ENCODE data around the gene HSD17B3.
"Not testable (repeated sequence)": the region's sequence is repeated elsewhere in the genome, so short reads cannot be mapped to it uniquely, and the experiment has no call there.

The HSD17B3 gene

GRCh38 chr9:96302021-96302420 is at the start of gene HSD17B3:
Gene HSD17B3, minus strand, starts transcription at chr9:96302176. Its CDS starts 72 bp downstream, at chr9:96302104.
- no peak for DNase-seq

GRCh38 chr9:96350866-96351265 is 48.9 kb upstream of the HSD17B3 start:
- no peak for DNase-seq

GRCh38 chr9:96348261-96348660 is 46.3 kb upstream of the HSD17B3 start:
- no peak for DNase-seq

GRCh38 chr9:96345551-96345950 is 43.6 kb upstream of the HSD17B3 start:
- no peak for DNase-seq

GRCh38 chr9:96344458-96345180 is 42.6 kb upstream of the HSD17B3 start:
- peak in 1 of 2 donors; percentile 24 for DNase-seq

GRCh38 chr9:96343515-96344360 is 41.8 kb upstream of the HSD17B3 start:
- DNase-seq, result no peak

GRCh38 chr9:96342571-96343245 is 40.7 kb upstream of the HSD17B3 start:
- no peak for DNase-seq

- DNase-seq, result no peak
These were observed 38.7 kb upstream of the HSD17B3 start for GRCh38 chr9:96340707-96341106.

- no peak for DNase-seq
These were observed 36.3 kb upstream of the HSD17B3 start for GRCh38 chr9:96338299-96338698.

- no peak for DNase-seq
These were observed 32.0 kb upstream of the HSD17B3 start for GRCh38 chr9:96333958-96334357.

GRCh38 chr9:96331236-96331947 is 29.4 kb upstream of the HSD17B3 start:
- no peak for DNase-seq

- peak; percentile 34 to 91 for DNase-seq
These were observed 25.8 kb upstream of the HSD17B3 start for GRCh38 chr9:96327694-96328352.

GRCh38 chr9:96323169-96323568 is 21.2 kb upstream of the HSD17B3 start:
- DNase-seq, result no peak

- DNase-seq, result not testable (repeated sequence)
These were observed 20.8 kb upstream of the HSD17B3 start for GRCh38 chr9:96322736-96323135.

GRCh38 chr9:96322210-96322609 is 20.2 kb upstream of the HSD17B3 start:
- not testable (repeated sequence) for DNase-seq

- DNase-seq, result no peak
These were observed 19.5 kb upstream of the HSD17B3 start for GRCh38 chr9:96321515-96321914.

- DNase-seq, result no peak
These were observed 18.8 kb upstream of the HSD17B3 start for GRCh38 chr9:96320749-96321280.

- peak; percentile 52 to 74 for DNase-seq
These were observed 17.1 kb upstream of the HSD17B3 start for GRCh38 chr9:96318921-96319565.

GRCh38 chr9:96317335-96317980 is 15.5 kb upstream of the HSD17B3 start:
- peak; percentile 12 to 70 for DNase-seq

- no peak for DNase-seq
These were observed 7.9 kb upstream of the HSD17B3 start for GRCh38 chr9:96309850-96310249.

- DNase-seq, result not testable (repeated sequence)
These were observed 5.0 kb upstream of the HSD17B3 start for GRCh38 chr9:96306958-96307357.

All from inflammatory macrophage treated with lipopolysaccharide for 1 hour (primary cell).